Liver (tissue), 9 donors: ENCODE results near the gene TMEM200A. TPM values are rescaled to one million over a fixed set of nuclear protein-coding genes. Genes with fewer than 3 reads are reported as not detected.
A peak's percentile ranks its signal among the peaks of the same experiment; 100 is the strongest.

Experiments used
- DNase-seq: peaks from one replicate; pipeline ENCODE4 v3.0.0-alpha.2; 2017; ENCODE audit warnings: low spot score
- H3K27ac ChIP-seq, 2 donors: one replicate each; pipeline ENCODE4 v1.7.0; 2013; ENCODE audit warnings: inconsistent platforms in 2 of 2, low read length in 2 of 2, control low read depth in 1 of 2, low read depth in 1 of 2, mild to moderate bottlenecking in 1 of 2
- H3K27me3 ChIP-seq, 4 donors: one replicate each; pipeline versions ENCODE4 v1.6.1 to v1.7.0; 2013; ENCODE audit warnings: low read length in 3 of 4, inconsistent platforms in 1 of 4, mild to moderate bottlenecking in 1 of 4, moderate library complexity in 1 of 4; ENCODE audit not compliant: control insufficient read depth in 4 of 4, insufficient read depth in 4 of 4
- H3K36me3 ChIP-seq, 4 donors: one replicate each; pipeline versions ENCODE4 v1.6.1 to v1.7.0; 2013; ENCODE audit warnings: low read length in 3 of 4, mild to moderate bottlenecking in 3 of 4, low read depth in 1 of 4, moderate library complexity in 1 of 4; ENCODE audit not compliant: control insufficient read depth in 4 of 4, insufficient read depth in 3 of 4
- H3K4me1 ChIP-seq, 4 donors: one replicate each; pipeline versions ENCODE4 v1.6.1 to v1.7.0; 2013; ENCODE audit warnings: low read length in 3 of 4, mild to moderate bottlenecking in 3 of 4, moderate library complexity in 1 of 4; ENCODE audit not compliant: control insufficient read depth in 4 of 4, insufficient read depth in 4 of 4
- H3K4me3 ChIP-seq, 3 donors: one replicate each; pipeline versions ENCODE4 v1.6.1 to v1.7.0; 2013; ENCODE audit warnings: low read length in 3 of 3, control low read depth in 1 of 3, low read depth in 1 of 3, mild to moderate bottlenecking in 1 of 3
- H3K9ac ChIP-seq, 2 donors: one replicate each; pipeline ENCODE4 v1.7.0; 2013; ENCODE audit warnings: low read length in 2 of 2, mild to moderate bottlenecking in 2 of 2, moderate library complexity in 2 of 2, control low read depth in 1 of 2, low read depth in 1 of 2
- H3K9me3 ChIP-seq, 4 donors: one replicate each; pipeline versions ENCODE4 v1.6.1 to v1.7.0; 2013; ENCODE audit warnings: low read length in 3 of 4; ENCODE audit not compliant: control insufficient read depth in 4 of 4
- EGR1 ChIP-seq, 2 donors: IDR thresholded peaks; 2 replicates each; pipeline ENCODE4 v1.6.1; 2016 to 2018; ENCODE audit warnings: antibody characterized with exemption in 2 of 2, low read depth in 2 of 2
- FOXA2 ChIP-seq: IDR thresholded peaks from 2 replicates; pipeline ENCODE4 v1.6.1; 2016; ENCODE audit warnings: antibody characterized with exemption
- HNF4G ChIP-seq: IDR thresholded peaks from 2 replicates; pipeline ENCODE4 v1.6.1; 2016; ENCODE audit warnings: antibody characterized with exemption
- JUND ChIP-seq, 2 donors: IDR thresholded peaks; 2 replicates each; pipeline ENCODE4 v1.6.1; 2016; ENCODE audit warnings: antibody characterized with exemption in 2 of 2
- NR2F2 ChIP-seq: IDR thresholded peaks from 2 replicates; pipeline ENCODE4 v1.6.1; 2016; ENCODE audit warnings: antibody characterized with exemption
- RAD21 ChIP-seq, 2 donors: IDR thresholded peaks; 2 replicates each; pipeline ENCODE4 v1.6.1; 2016; ENCODE audit warnings: antibody characterized with exemption in 2 of 2, mild to moderate bottlenecking in 2 of 2
- SP1 ChIP-seq: IDR thresholded peaks from 2 replicates; pipeline ENCODE4 v1.6.1; 2018; ENCODE audit warnings: antibody characterized with exemption, mild to moderate bottlenecking
- TAF1 ChIP-seq: conservative IDR thresholded peaks from 2 replicates; pipeline ENCODE4 v1.6.1; 2016; ENCODE audit warnings: antibody characterized with exemption, mild to moderate bottlenecking
- YY1 ChIP-seq: IDR thresholded peaks from 2 replicates; pipeline ENCODE4 v1.6.1; 2016; ENCODE audit warnings: antibody characterized with exemption, mild to moderate bottlenecking
- WGBS: extraction: QIAGEN DNeasy Blood & Tissue Kit; methylation state at CpG from one replicate; pipeline ENCODE4 v1.1.7; 2013; 5-methylcytosine and 5-hydroxymethylcytosine counted together
- polyA plus RNA-seq, 2 donors: library from polyadenylated mRNA; stranded (reverse) in 1 of 2; unstranded in 1 of 2; fragments of 200-250 nt in 1 of 2; fragments of >200 nt in 1 of 2; fragmentation: Nextera tagmentation in 1 of 2; extraction: Ambion mirVana in 1 of 2; gene quantifications; one replicate each; pipeline versions ENCODE4 v1.2.1 to v1.2.3, GENCODE V29; 2013 to 2015
- total RNA-seq, 2 donors: library from RNA; depleted of rRNA; stranded (reverse); fragments of >200 nt; gene quantifications; one replicate each; pipeline ENCODE4 v1.2.3, GENCODE V29; 2014
- TF ChIP-seq, protein P1 (sequence below): IDR thresholded peaks from 2 replicates; pipeline ENCODE4 v1.6.1; 2016; ENCODE audit warnings: antibody characterized with exemption
- TF ChIP-seq, protein P2 (sequence below): fragments of 150-350 bp; IDR thresholded peaks from 2 replicates; pipeline ENCODE4 v1.5.1; 2017; ENCODE audit warnings: improper control_type of control experiment, low read depth, low read length; ENCODE audit not compliant: missing input control
- TF ChIP-seq, protein P3 (sequence below): IDR thresholded peaks from 2 replicates; pipeline ENCODE4 v1.6.1; 2016; ENCODE audit warnings: antibody characterized with exemption, mild to moderate bottlenecking
- donor health status: healthy.
- donor health status: healthy.
- donor health status: healthy.
- donor health status: healthy.
- donor health status: healthy.

Gene TMEM200A
- total and polyA plus RNA-seq, 4 donors: 0.08 to 0.33 (median 0.09) TPM

- no peak for DNase-seq
- Histone ChIP-seq H3K9me3 (no peaks in the 10 kb centered on the region), H3K27me3 (peaks cover 0 to 2% (median under 1%) of the 10 kb centered on the region in 4 donors), H3K4me1 (no peaks in the 10 kb centered on the region), H3K4me3 (no peak overlapping the region), H3K9ac (no peak overlapping the region), H3K27ac (no peak overlapping the region), H3K36me3 (no peaks in the 10 kb centered on the region)
- TF ChIP-seq JUND (IDR thresholded peaks at IDR 0.05): no peak
- TF ChIP-seq YY1: no peak
- no peak for TF ChIP-seq FOXA2
- TF ChIP-seq, protein P1, sequence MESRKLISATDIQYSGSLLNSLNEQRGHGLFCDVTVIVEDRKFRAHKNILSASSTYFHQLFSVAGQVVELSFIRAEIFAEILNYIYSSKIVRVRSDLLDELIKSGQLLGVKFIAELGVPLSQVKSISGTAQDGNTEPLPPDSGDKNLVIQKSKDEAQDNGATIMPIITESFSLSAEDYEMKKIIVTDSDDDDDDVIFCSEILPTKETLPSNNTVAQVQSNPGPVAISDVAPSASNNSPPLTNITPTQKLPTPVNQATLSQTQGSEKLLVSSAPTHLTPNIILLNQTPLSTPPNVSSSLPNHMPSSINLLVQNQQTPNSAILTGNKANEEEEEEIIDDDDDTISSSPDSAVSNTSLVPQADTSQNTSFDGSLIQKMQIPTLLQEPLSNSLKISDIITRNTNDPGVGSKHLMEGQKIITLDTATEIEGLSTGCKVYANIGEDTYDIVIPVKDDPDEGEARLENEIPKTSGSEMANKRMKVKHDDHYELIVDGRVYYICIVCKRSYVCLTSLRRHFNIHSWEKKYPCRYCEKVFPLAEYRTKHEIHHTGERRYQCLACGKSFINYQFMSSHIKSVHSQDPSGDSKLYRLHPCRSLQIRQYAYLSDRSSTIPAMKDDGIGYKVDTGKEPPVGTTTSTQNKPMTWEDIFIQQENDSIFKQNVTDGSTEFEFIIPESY: no peak
- TF ChIP-seq NR2F2: no peak
- TF ChIP-seq RAD21 (IDR thresholded peaks at IDR 0.05): no peak
- no peak for TF ChIP-seq HNF4G
- TF ChIP-seq SP1: no peak
- no peak for TF ChIP-seq EGR1 (IDR thresholded peaks at IDR 0.05; ENCODE audit: low read depth in 2 of 2)
- no peak for TF ChIP-seq TAF1
Observed at GRCh38 chr6:130359736-130360135, 6.1 kb upstream of the TMEM200A start.

GRCh38 chr6:130362128-130362527, 3.7 kb upstream of the TMEM200A start:
- no peaks in the 10 kb centered on the region for H3K36me3 ChIP-seq
- no peak for DNase-seq

More at GRCh38 chr6:130362128-130362527, 3.7 kb upstream of the TMEM200A start:
- TF ChIP-seq, protein P2, sequence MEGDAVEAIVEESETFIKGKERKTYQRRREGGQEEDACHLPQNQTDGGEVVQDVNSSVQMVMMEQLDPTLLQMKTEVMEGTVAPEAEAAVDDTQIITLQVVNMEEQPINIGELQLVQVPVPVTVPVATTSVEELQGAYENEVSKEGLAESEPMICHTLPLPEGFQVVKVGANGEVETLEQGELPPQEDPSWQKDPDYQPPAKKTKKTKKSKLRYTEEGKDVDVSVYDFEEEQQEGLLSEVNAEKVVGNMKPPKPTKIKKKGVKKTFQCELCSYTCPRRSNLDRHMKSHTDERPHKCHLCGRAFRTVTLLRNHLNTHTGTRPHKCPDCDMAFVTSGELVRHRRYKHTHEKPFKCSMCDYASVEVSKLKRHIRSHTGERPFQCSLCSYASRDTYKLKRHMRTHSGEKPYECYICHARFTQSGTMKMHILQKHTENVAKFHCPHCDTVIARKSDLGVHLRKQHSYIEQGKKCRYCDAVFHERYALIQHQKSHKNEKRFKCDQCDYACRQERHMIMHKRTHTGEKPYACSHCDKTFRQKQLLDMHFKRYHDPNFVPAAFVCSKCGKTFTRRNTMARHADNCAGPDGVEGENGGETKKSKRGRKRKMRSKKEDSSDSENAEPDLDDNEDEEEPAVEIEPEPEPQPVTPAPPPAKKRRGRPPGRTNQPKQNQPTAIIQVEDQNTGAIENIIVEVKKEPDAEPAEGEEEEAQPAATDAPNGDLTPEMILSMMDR: no peak
- TF ChIP-seq, protein P3, sequence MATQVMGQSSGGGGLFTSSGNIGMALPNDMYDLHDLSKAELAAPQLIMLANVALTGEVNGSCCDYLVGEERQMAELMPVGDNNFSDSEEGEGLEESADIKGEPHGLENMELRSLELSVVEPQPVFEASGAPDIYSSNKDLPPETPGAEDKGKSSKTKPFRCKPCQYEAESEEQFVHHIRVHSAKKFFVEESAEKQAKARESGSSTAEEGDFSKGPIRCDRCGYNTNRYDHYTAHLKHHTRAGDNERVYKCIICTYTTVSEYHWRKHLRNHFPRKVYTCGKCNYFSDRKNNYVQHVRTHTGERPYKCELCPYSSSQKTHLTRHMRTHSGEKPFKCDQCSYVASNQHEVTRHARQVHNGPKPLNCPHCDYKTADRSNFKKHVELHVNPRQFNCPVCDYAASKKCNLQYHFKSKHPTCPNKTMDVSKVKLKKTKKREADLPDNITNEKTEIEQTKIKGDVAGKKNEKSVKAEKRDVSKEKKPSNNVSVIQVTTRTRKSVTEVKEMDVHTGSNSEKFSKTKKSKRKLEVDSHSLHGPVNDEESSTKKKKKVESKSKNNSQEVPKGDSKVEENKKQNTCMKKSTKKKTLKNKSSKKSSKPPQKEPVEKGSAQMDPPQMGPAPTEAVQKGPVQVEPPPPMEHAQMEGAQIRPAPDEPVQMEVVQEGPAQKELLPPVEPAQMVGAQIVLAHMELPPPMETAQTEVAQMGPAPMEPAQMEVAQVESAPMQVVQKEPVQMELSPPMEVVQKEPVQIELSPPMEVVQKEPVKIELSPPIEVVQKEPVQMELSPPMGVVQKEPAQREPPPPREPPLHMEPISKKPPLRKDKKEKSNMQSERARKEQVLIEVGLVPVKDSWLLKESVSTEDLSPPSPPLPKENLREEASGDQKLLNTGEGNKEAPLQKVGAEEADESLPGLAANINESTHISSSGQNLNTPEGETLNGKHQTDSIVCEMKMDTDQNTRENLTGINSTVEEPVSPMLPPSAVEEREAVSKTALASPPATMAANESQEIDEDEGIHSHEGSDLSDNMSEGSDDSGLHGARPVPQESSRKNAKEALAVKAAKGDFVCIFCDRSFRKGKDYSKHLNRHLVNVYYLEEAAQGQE: peak; percentile 99
- no peak overlapping the region for H3K9ac ChIP-seq
- H3K4me3 ChIP-seq: no peak overlapping the region
- peaks cover 0 to 11% (median 2%) of the 10 kb centered on the region in 4 donors for H3K27me3 ChIP-seq
- H3K27ac ChIP-seq: no peak overlapping the region
- WGBS: 49% methylated on average over 4 of the region's 4 CpGs
- H3K9me3 ChIP-seq: no peaks in the 10 kb centered on the region
- H3K4me1 ChIP-seq: peaks cover 8 to 15% (median 11%) of the 10 kb centered on the region in 4 donors
